ENCODE data around the gene PIK3AP1. TPM values are rescaled to one million over a fixed set of nuclear protein-coding genes. Genes with fewer than 3 reads are reported as not detected.

Gene PIK3AP1
- total and polyA plus RNA-seq, 2 of the 4 experiments (the other 2 are of a cell fraction), result under 0.01 to 0.14 TPM

DNA sequence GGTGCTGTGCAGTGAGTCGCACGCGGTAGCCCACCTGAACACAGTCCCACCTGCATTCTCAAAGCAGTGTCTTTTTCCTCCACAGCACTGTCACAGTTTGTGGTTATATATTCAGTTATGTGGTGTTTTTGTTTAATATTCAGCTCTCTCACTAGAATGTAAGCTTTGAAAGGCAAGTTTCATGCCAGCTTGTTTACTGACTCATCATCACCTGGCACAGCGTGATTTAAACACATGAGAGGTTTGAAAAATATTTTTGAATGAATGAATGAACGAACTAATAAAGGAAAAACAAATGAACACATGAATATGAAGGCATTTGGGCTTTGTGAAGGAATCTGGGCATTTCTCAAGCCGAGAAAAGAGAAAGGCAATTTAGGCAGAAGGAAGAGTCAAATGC is 81.6 kb downstream of the PIK3AP1 start:
- H2BK15ac ChIP-seq (ENCODE audit: low read depth, low read length), result no peak overlapping the region
- H2BK5ac ChIP-seq (ENCODE audit: low read depth, low read length, poor library complexity, severe bottlenecking), result no peak overlapping the region
- H4K5ac ChIP-seq (ENCODE audit: low read depth, low read length), result no peak overlapping the region
- H3K36me3 ChIP-seq (ENCODE audit: control insufficient read depth, insufficient read depth, low read length), result no peaks in the 10 kb centered on the region
- in situ Hi-C loops (cut with MboI; ENCODE audit: low sequenced_read_pairs) (no loop called here), dilution Hi-C loops (cut with HindIII; ENCODE audit: low sequenced_read_pairs, unreplicated experiment) (no loop called here), intact Hi-C loops (cut with micrococcal nuclease) (no loop called here)
- no peak overlapping the region for H3K4me2 ChIP-seq (ENCODE audit: low read depth, low read length)
- H2BK120ac ChIP-seq (ENCODE audit: low read depth, low read length), result no peak overlapping the region
- H3K27ac ChIP-seq (ENCODE audit: insufficient read depth, low read length), result no peak overlapping the region
- ATAC-seq (ENCODE audit: low read depth) (no peak), DNase-seq (no peak)
- no peaks in the 10 kb centered on the region for H3K9me1 ChIP-seq (ENCODE audit: insufficient read depth, low read length)
- no TSS peak for BruUV-seq (replicated peaks)
- no peak overlapping the region for H4K91ac ChIP-seq (ENCODE audit: insufficient read depth, low read depth, low read length)
- H3K79me1 ChIP-seq (ENCODE audit: low read depth in 1 of 2, low read length in 2 of 2), result no peaks in the 10 kb centered on the region
- H3K4me1 ChIP-seq (ENCODE audit: control insufficient read depth, insufficient read depth, low read length), result no peaks in the 10 kb centered on the region
- peaks cover 30% of the 10 kb centered on the region for H3K27me3 ChIP-seq (ENCODE audit: control insufficient read depth, insufficient read depth, low read length)
- no peak overlapping the region for H2AK5ac ChIP-seq (ENCODE audit: low read depth, low read length)
- no peak overlapping the region for H2AK9ac ChIP-seq (replicated peaks; ENCODE audit: low read depth, low read length, poor library complexity)
- no peak overlapping the region for H2AFZ ChIP-seq (replicated peaks; ENCODE audit: low read length, poor library complexity)
- H3K18ac ChIP-seq (ENCODE audit: low read depth, low read length), result no peak overlapping the region
- H4K8ac ChIP-seq (ENCODE audit: low read depth in 2 of 2, low read length in 2 of 2), result no peak overlapping the region
- TF ChIP-seq POLR2A (IDR thresholded peaks at IDR 0.05; ENCODE audit: low read depth, low read length) (no peak), FOS (IDR thresholded peaks at IDR 0.05; ENCODE audit: low read depth, low read length) (no peak), MAFK (IDR thresholded peaks at IDR 0.05; ENCODE audit: low read depth, low read length) (no peak), MXI1 (IDR thresholded peaks at IDR 0.05; ENCODE audit: borderline replicate concordance, low read depth, low read length) (no peak), CEBPB (IDR thresholded peaks at IDR 0.05; ENCODE audit: low read depth, low read length) (no peak), SMC3 (IDR thresholded peaks at IDR 0.05; ENCODE audit: low read depth, low read length) (no peak), CHD1 (IDR thresholded peaks at IDR 0.05; ENCODE audit: low read depth, low read length) (no peak), NFE2L2 (IDR thresholded peaks at IDR 0.05; ENCODE audit: low read depth, low read length) (no peak), MAZ (IDR thresholded peaks at IDR 0.05; ENCODE audit: borderline replicate concordance, low read depth, low read length) (no peak), RAD21 (IDR thresholded peaks at IDR 0.05; ENCODE audit: low read length) (no peak), RCOR1 (IDR thresholded peaks at IDR 0.05; ENCODE audit: insufficient replicate concordance, low read length) (no peak)
- TF ChIP-seq, protein P1, sequence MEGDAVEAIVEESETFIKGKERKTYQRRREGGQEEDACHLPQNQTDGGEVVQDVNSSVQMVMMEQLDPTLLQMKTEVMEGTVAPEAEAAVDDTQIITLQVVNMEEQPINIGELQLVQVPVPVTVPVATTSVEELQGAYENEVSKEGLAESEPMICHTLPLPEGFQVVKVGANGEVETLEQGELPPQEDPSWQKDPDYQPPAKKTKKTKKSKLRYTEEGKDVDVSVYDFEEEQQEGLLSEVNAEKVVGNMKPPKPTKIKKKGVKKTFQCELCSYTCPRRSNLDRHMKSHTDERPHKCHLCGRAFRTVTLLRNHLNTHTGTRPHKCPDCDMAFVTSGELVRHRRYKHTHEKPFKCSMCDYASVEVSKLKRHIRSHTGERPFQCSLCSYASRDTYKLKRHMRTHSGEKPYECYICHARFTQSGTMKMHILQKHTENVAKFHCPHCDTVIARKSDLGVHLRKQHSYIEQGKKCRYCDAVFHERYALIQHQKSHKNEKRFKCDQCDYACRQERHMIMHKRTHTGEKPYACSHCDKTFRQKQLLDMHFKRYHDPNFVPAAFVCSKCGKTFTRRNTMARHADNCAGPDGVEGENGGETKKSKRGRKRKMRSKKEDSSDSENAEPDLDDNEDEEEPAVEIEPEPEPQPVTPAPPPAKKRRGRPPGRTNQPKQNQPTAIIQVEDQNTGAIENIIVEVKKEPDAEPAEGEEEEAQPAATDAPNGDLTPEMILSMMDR (conservative IDR thresholded peaks at IDR 0.05; ENCODE audit: low read depth, low read length), result no peak
- TF ChIP-seq, protein P2, sequence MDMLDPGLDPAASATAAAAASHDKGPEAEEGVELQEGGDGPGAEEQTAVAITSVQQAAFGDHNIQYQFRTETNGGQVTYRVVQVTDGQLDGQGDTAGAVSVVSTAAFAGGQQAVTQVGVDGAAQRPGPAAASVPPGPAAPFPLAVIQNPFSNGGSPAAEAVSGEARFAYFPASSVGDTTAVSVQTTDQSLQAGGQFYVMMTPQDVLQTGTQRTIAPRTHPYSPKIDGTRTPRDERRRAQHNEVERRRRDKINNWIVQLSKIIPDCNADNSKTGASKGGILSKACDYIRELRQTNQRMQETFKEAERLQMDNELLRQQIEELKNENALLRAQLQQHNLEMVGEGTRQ (IDR thresholded peaks at IDR 0.05; ENCODE audit: low read depth, low read length), result no peak
- H2BK20ac ChIP-seq (ENCODE audit: low read depth, low read length), result no peak overlapping the region
- CTCF ChIA-PET, result interaction anchor here (1.1 kb wide), 1 partner anchor 16 kb away, joined by 3 read pairs; no protein-coding TSS in a partner anchor
- H3K56ac ChIP-seq (ENCODE audit: extremely low read depth, insufficient read depth, low read length), result no peak overlapping the region
- H3K23ac ChIP-seq (ENCODE audit: low read depth, low read length), result no peak overlapping the region
- no peak overlapping the region for H3K4me3 ChIP-seq (ENCODE audit: insufficient read depth, low read depth, low read length)
- no peaks in the 10 kb centered on the region for H4K20me1 ChIP-seq (ENCODE audit: insufficient read depth, low read length)
- no peak overlapping the region for H3K14ac ChIP-seq (replicated peaks; ENCODE audit: low read depth, low read length)
- peaks cover 4% of the 10 kb centered on the region; the same call in 1 of the 2 replicates for H3K9me3 ChIP-seq (ENCODE audit: control insufficient read depth, insufficient read depth, low read length)
- POLR2A ChIA-PET (ENCODE audit: unreplicated experiment), result no interaction called here
- H3K9ac ChIP-seq (ENCODE audit: low read depth, low read length), result no peak overlapping the region
- H3K4ac ChIP-seq (ENCODE audit: low read depth, low read length), result no peak overlapping the region
- WGBS, 2 experiments (ENCODE audit: extremely low coverage in 2 of 2, insufficient read length in 1 of 2), result no CpG with 5 or more reads among the region's 6 CpGs
